GM18505 (cell line): ENCODE data around the gene KNG1.

Experiments
- ATAC-seq: cut with Tn5 transposase; IDR thresholded peaks from one replicate; pipeline ENCODE4 v1.9.1; 2021; ENCODE audit not compliant: unreplicated experiment
- POLR2A ChIP-seq: IDR thresholded peaks from 4 replicates; pipeline ENCODE4 v1.6.1; 2011; ENCODE audit warnings: borderline replicate concordance; ENCODE audit not compliant: insufficient read depth, insufficient read length; ENCODE audit errors: extremely low read depth

Gene KNG1

GRCh38 chr3:186732169-186732766, 15.1 kb downstream of the KNG1 start:
- TF ChIP-seq POLR2A: no peak

GRCh38 chr3:186742618-186743380, 25.6 kb downstream of the KNG1 start:
- TF ChIP-seq POLR2A: no peak
- no peak for ATAC-seq

More at GRCh38 chr3:186732169-186732766, 15.1 kb downstream of the KNG1 start:
- ATAC-seq: no peak

- TF ChIP-seq POLR2A: no peak
- ATAC-seq: no peak
Measured at GRCh38 chr3:186743666-186744065, 26.5 kb downstream of the KNG1 start.

GRCh38 chr3:186746008-186746407, 28.8 kb downstream of the KNG1 start:
- no peak for ATAC-seq

GRCh38 chr3:186750316-186750715, 33.2 kb downstream of the KNG1 start:
- TF ChIP-seq POLR2A: no peak
- ATAC-seq: no peak

More at GRCh38 chr3:186746008-186746407, 28.8 kb downstream of the KNG1 start:
- no peak for TF ChIP-seq POLR2A

- TF ChIP-seq POLR2A: no peak
- no peak for ATAC-seq
Measured at GRCh38 chr3:186751480-186751879, 34.3 kb downstream of the KNG1 start.

GRCh38 chr3:186754006-186754405, 36.8 kb downstream of the KNG1 start:
- TF ChIP-seq POLR2A: no peak
- no peak for ATAC-seq

- TF ChIP-seq POLR2A: no peak
- ATAC-seq: no peak
Measured at GRCh38 chr3:186754871-186755270, 37.7 kb downstream of the KNG1 start.

GRCh38 chr3:186757214-186757613, 40.1 kb downstream of the KNG1 start:
- no peak for TF ChIP-seq POLR2A
- ATAC-seq: no peak

GRCh38 chr3:186757686-186758220, 40.6 kb downstream of the KNG1 start:
- ATAC-seq: no peak
- no peak for TF ChIP-seq POLR2A

- ATAC-seq: no peak
- no peak for TF ChIP-seq POLR2A
Measured at GRCh38 chr3:186759231-186759930, 42.2 kb downstream of the KNG1 start.

GRCh38 chr3:186760141-186760833, 43.1 kb downstream of the KNG1 start:
- no peak for ATAC-seq
- no peak for TF ChIP-seq POLR2A

- TF ChIP-seq POLR2A: no peak
- ATAC-seq: no peak
Measured at GRCh38 chr3:186760897-186761447, 43.8 kb downstream of the KNG1 start.
